Fibroblast of pulmonary artery (primary cell): ENCODE measurements around the gene NKAIN2.
"Not testable (repeated sequence)": the region's sequence is repeated elsewhere in the genome, so short reads cannot be mapped to it uniquely, and the experiment has no call there.

Experiments
- DNase-seq: peaks from one replicate; pipeline ENCODE4 v3.0.0-alpha.2; 2010; ENCODE audit warnings: low read depth
- H3K4me3 ChIP-seq: replicated peaks from 2 replicates; pipeline ENCODE4 v1.5.1; 2011; ENCODE audit warnings: low read depth, mild to moderate bottlenecking, control low read depth, low read length, moderate library complexity
- TF ChIP-seq, protein P1 (sequence below): IDR thresholded peaks from 2 replicates; pipeline ENCODE4 v1.5.1; 2011; ENCODE audit warnings: mild to moderate bottlenecking, control low read depth, low read length, inconsistent platforms; ENCODE audit errors: missing control alignments

NKAIN2 gene

DNA sequence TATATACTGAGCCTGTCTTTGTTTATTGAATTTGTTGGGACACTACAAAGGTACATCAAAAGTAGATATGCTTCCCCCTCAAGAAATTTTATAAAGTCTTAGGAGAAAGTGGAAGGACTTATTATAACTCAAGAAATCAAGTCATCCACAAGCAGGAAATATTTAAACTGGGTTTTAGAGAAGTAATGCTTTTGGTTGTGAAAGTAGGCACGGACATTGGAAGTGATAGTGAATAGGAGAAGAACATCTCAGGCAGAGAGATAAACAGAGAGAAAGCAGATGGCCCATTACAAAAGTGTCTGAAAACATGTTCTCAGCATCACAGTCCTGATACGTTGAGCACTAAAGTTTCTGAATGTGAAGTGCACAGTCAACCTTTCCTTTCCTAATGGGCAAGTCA, 742.9 kb downstream of the NKAIN2 start:
- H3K4me3 ChIP-seq = no peak overlapping the region
- DNase-seq = no peak
- TF ChIP-seq, protein P1, sequence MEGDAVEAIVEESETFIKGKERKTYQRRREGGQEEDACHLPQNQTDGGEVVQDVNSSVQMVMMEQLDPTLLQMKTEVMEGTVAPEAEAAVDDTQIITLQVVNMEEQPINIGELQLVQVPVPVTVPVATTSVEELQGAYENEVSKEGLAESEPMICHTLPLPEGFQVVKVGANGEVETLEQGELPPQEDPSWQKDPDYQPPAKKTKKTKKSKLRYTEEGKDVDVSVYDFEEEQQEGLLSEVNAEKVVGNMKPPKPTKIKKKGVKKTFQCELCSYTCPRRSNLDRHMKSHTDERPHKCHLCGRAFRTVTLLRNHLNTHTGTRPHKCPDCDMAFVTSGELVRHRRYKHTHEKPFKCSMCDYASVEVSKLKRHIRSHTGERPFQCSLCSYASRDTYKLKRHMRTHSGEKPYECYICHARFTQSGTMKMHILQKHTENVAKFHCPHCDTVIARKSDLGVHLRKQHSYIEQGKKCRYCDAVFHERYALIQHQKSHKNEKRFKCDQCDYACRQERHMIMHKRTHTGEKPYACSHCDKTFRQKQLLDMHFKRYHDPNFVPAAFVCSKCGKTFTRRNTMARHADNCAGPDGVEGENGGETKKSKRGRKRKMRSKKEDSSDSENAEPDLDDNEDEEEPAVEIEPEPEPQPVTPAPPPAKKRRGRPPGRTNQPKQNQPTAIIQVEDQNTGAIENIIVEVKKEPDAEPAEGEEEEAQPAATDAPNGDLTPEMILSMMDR = no peak

DNA sequence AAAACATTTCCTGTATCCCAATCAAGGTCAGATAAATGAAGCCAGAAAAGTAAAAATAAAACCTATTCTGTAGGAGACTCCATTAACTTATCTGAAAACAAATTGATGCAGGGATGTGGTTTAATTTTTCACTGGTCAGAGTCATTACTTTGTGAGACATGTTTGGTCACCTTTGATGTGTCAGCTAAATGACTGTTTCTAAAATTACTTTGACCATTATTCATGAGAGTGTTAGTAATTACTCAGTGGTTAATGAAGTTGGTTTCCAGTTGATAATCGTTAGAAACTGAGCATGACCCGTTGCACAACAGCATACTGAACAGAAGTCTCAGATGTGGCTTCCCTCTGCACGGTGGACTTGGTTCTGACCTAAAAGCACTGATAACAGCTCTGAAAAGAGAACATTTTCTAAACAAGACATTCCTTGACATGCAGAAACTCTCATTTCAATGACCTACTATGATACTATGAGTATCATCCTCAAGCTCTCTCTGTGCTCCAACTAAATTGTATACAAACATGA, 748.1 kb downstream of the NKAIN2 start:
- TF ChIP-seq, protein P1 = no peak
- H3K4me3 ChIP-seq = no peak overlapping the region
- DNase-seq = no peak

DNA sequence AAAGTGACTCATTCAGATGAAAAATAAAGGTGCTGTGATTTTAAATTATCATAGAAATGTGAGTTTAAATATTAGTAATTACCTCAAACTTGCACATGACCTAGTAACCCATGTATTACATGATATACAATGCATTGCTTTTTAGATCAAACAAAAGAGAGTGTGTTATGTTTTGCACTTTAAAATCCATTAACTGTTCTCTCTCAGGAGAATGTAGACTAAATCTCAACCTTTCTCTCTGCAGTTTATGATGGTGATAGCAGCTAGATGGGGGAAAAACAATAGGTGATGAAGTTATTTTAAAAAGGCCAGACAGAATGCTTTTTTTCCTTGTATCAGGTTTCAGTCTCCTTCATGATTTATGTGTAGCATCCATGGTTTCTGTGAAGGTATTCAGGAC, 754.2 kb downstream of the NKAIN2 start:
- no peak overlapping the region for H3K4me3 ChIP-seq
- TF ChIP-seq, protein P1 = no peak
- no peak for DNase-seq

DNA sequence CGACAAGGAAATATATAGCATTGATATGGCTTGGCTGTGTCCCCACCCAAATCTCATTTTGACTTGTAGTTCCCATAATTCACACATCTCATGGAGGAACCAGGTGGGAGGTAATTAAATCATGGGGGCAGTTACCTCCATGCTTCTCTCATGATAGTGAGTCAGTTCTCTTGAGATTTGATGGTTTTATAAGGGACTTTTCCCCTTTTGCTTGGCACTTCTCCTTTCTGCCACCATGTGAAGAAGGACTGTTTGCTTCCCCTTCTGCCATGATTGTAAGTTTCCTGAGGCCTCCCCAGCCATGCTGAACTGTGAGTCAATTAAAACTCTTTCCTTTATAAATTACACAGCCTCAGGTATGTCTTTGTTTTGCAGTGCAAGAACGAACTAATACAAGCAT, 756.4 kb downstream of the NKAIN2 start:
- DNase-seq, H3K4me3 ChIP-seq: not testable (repeated sequence)

DNA sequence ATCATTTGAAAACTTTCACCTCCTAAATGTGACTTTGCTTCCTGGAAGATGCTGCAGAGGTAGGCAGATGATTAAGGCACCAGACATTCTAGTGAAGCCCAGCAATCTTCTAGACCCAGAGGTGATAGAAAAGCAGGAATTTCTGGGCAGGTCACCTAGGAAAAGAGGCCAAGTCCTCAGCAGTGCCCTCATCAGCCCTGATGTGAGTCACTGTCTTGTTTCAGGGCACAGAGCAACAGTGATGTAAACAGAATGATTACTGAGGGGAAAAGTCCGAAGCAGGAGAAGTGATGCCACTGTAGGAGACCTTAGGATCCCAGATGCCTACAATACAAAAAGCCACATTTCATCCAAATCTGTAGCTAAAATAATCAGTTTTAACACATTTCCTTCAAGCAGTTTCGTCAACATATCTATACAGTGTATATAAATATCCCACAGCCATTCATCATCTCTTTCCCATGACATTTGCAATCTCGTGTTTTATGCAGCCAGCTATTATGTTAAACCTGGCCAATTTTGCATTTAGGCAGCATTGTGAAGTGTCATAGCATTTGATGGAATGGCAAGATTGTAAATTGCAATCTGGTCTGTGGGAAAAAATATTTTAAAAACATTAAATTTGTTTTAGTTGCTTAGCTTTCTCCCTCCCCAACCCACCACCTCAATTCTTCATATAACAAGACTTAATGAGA, 757.4 kb downstream of the NKAIN2 start:
- H3K4me3 ChIP-seq = no peak overlapping the region
- TF ChIP-seq, protein P1 = no peak
- no peak for DNase-seq

DNA sequence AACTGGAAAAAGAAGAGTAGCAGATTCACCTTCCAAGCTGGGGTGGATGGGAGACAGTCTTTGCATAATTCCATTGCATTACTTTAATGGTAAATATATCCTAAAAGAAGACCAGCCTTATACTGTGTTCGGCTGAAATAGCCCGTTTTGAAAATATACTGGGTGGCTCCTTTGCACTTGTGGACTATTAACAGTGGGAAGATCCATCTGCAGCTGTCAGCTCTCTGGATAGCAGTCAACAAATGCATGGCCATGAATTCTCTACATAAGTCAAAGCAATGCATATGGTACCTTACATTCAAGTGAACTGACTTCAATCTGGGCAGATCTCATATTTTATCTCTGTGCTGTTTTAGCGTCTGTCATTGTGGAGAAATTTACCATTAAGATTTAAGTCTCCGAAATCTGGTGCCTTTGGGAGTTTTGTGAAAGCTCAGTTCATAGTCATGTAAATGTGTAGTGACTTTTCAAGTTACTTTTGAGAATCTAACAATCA, 758.0 kb downstream of the NKAIN2 start:
- no peak overlapping the region for H3K4me3 ChIP-seq
- DNase-seq = no peak
- TF ChIP-seq, protein P1 = no peak

DNA sequence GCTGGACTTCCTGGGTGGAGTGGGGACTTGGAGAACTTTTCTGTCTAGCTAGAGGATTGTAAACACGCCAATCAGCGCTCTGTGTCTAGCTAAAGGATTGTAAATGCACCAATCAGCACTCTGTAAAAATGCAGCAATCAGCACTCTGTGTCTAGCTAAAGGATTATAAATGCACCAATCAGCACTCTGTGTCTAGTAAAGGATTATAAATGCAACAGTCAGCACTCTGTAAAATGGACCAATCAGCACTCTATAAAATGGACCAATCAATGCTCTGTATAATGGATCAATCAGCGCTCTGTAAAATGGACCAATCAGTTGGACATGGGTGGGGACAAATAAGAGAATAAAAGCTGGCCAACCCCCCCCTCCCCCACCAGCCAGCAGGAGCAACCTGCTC, 760.5 kb downstream of the NKAIN2 start:
- not testable (repeated sequence) for DNase-seq, H3K4me3 ChIP-seq

DNA sequence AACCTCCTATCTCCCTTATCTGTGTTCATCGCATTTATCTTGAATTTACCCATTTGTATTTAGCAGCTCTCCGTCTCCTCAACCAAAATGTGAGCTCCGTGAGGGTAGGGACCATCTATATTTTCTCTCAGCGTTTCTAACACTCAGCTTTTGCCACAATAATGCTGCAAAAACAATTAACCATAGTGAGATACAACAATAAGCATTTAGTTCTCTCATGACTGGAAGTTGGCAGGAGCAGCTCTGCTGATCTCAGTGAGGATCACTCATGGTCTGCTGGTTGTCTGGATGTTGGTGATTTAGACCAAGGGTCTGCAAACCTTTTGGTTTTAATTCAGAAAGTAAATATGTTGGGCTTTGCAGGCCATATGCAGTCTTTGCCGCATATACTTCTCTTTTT, 763.7 kb downstream of the NKAIN2 start:
- H3K4me3 ChIP-seq = no peak overlapping the region
- TF ChIP-seq, protein P1 = no peak
- no peak for DNase-seq
